ENCODE results near the gene FPGS. TPM values are rescaled to one million over a fixed set of nuclear protein-coding genes. Genes with fewer than 3 reads are reported as not detected.

Gene FPGS
- total RNA-seq, 1 donor from 2014 or later = 132 TPM

DNA sequence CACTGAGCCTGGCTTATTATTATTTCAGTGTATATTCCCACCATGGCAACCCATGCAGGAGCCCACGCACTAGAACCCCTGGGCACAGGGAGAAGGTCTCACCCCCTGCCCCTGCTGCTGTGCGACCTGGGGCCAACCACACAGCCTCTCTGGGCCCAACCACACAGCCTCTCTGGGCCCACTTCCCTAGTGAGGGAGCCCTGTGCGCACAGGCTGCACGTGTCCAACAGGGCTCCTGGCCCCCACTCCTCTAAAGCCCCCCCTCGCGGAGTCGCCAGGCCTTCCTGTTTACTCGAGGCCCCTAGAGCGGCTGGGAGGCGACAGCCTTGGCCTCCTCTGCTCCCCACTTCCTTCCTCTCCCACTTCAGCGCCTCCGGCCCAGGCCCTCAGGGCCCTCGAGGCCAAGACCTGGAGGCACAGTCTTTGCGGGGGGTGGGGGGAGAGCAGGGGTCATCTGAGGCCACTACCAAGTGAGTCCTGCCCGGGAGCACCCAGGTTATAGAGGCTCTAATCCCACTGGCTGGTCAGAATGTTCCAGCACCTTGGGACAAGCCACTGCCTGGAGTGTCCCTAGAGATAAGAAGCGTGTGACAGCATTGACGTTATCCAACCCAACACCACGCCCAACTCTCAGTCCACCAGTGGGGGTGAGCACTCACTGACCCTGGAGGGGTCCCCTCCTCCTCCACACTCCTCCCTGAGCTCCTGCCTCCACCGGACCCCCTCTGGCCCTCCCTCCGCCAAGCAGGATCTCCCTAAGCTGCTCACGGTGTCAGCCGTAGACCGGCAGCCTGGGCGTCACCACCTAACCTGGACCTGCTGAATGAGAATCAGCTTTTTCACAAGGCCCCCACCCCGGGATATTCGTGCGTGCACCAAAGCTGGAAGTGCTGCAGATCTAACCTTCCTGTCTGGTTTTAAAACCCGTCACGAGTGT, 59.7 kb downstream of the FPGS start:
- H3K4me3 ChIP-seq (ENCODE audit: low read depth, low read length) = no peak overlapping the region
- TF ChIP-seq, protein P1, sequence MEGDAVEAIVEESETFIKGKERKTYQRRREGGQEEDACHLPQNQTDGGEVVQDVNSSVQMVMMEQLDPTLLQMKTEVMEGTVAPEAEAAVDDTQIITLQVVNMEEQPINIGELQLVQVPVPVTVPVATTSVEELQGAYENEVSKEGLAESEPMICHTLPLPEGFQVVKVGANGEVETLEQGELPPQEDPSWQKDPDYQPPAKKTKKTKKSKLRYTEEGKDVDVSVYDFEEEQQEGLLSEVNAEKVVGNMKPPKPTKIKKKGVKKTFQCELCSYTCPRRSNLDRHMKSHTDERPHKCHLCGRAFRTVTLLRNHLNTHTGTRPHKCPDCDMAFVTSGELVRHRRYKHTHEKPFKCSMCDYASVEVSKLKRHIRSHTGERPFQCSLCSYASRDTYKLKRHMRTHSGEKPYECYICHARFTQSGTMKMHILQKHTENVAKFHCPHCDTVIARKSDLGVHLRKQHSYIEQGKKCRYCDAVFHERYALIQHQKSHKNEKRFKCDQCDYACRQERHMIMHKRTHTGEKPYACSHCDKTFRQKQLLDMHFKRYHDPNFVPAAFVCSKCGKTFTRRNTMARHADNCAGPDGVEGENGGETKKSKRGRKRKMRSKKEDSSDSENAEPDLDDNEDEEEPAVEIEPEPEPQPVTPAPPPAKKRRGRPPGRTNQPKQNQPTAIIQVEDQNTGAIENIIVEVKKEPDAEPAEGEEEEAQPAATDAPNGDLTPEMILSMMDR (conservative IDR thresholded peaks at IDR 0.05; ENCODE audit: low read depth, low read length) = no peak
- no peak for DNase-seq (ENCODE audit: low read depth)

GRCh38 chr9:127863191-127863621, 60.5 kb downstream of the FPGS start:
- no peak overlapping the region for H3K4me3 ChIP-seq (ENCODE audit: low read depth, low read length)
- TF ChIP-seq, protein P1 (conservative IDR thresholded peaks at IDR 0.05; ENCODE audit: low read depth, low read length) = no peak
- no peak for DNase-seq (ENCODE audit: low read depth)

Other genes starting within 250 kb of the FPGS start
- gene STXBP1, start 190.6 kb upstream of the FPGS start, total RNA-seq = 12.4 and 14.6 TPM in 2 replicates
- gene CFAP157, start 95.9 kb upstream of the FPGS start, total RNA-seq = not detected in 2 replicates
- 46.7 and 47.4 TPM in 2 replicates for gene PTRH1, start 87.2 kb upstream of the FPGS start, total RNA-seq
- not detected in 2 replicates for gene TTC16, start 86.8 kb upstream of the FPGS start, total RNA-seq
- 13.0 and 15.0 TPM in 2 replicates for gene TOR2A, start 67.6 kb upstream of the FPGS start, total RNA-seq
- not detected in 2 replicates for gene SH2D3C, start 24.2 kb upstream of the FPGS start, total RNA-seq
- 28.4 and 29.5 TPM in 2 replicates for gene CDK9, start 16.8 kb upstream of the FPGS start, total RNA-seq
- gene ENG, start 51.8 kb downstream of the FPGS start, total RNA-seq = 5.0 and 10.6 TPM in 2 replicates
- gene AK1, start 74.8 kb downstream of the FPGS start, total RNA-seq = 48.1 and 58.3 TPM in 2 replicates
- gene ST6GALNAC6, start 96.7 kb downstream of the FPGS start, total RNA-seq = 23.5 and 25.8 TPM in 2 replicates
- gene ST6GALNAC4, start 114.2 kb downstream of the FPGS start, total RNA-seq = 27.4 and 28.2 TPM in 2 replicates
- 0.87 and 6.9 TPM in 2 replicates for gene PIP5KL1, start 127.9 kb downstream of the FPGS start, total RNA-seq
- gene DPM2, start 135.0 kb downstream of the FPGS start, total RNA-seq = 26.2 and 26.5 TPM in 2 replicates
- 3.9 and 5.0 TPM in 2 replicates for gene EEIG1, start 178.1 kb downstream of the FPGS start, total RNA-seq